Measurements from ENCODE around the gene USF2. TPM values are rescaled to one million over a fixed set of nuclear protein-coding genes. Genes with fewer than 3 reads are reported as not detected.

Gene USF2
- total and polyA plus RNA-seq, 10 of the 15 experiments (the other 5 are each of a cell fraction or from before 2014, with no cell fraction given), result 0.56 to 157 (median 65.5) TPM

DNA sequence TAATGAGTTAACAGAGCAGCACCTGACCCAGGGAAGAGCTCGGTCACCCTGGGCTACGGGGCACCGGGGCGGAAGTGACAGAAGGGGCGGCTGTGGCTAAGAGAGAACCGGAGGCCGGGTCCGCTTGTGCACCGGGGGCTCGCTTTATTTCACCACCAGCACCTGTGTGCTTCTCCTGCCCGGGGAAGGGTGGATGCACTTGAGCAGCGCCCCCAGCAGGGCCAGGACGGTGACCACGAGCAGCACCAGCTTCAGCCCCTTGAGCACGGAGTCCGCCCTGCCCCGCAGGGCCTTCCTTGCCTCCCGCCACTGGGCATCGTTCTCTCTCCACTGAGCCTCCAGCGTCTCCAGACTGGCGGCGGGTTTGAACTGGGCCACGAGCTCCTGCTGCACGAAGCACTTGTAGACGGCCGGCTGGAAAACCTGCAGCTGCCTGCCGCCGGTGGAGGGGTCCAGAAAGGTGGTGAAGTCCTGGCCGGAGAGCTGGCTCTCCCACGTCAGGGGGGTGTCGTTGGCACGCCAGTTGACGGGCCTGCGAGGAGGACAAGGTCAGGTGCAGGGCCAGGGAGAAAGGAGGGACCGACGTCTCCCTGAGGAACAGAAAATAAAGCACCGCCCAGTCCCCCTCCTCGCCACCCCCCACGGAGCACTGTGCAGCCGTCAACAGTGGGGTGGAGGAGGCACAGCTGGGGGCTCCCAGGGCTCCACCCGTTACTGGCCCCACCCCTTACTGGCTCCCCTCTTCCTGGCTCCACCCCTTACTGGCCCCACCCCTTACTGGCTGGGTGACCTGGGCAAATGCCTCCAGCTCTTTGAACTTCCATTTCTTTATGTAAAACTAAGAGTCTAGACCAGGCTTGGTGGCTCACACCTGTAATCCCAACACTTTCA lies 43.8 kb upstream of the USF2 start (continued):
- TF ChIP-seq, protein P1, sequence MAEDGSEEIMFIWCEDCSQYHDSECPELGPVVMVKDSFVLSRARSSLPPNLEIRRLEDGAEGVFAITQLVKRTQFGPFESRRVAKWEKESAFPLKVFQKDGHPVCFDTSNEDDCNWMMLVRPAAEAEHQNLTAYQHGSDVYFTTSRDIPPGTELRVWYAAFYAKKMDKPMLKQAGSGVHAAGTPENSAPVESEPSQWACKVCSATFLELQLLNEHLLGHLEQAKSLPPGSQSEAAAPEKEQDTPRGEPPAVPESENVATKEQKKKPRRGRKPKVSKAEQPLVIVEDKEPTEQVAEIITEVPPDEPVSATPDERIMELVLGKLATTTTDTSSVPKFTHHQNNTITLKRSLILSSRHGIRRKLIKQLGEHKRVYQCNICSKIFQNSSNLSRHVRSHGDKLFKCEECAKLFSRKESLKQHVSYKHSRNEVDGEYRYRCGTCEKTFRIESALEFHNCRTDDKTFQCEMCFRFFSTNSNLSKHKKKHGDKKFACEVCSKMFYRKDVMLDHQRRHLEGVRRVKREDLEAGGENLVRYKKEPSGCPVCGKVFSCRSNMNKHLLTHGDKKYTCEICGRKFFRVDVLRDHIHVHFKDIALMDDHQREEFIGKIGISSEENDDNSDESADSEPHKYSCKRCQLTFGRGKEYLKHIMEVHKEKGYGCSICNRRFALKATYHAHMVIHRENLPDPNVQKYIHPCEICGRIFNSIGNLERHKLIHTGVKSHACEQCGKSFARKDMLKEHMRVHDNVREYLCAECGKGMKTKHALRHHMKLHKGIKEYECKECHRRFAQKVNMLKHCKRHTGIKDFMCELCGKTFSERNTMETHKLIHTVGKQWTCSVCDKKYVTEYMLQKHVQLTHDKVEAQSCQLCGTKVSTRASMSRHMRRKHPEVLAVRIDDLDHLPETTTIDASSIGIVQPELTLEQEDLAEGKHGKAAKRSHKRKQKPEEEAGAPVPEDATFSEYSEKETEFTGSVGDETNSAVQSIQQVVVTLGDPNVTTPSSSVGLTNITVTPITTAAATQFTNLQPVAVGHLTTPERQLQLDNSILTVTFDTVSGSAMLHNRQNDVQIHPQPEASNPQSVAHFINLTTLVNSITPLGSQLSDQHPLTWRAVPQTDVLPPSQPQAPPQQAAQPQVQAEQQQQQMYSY (CRISPR knock-in tag; IDR thresholded peaks at IDR 0.05), result no peak
- TF ChIP-seq RFX5 (IDR thresholded peaks at IDR 0.05; ENCODE audit: low read depth, low read length), result no peak
- TF ChIP-seq ZNF24 (IDR thresholded peaks at IDR 0.05), result no peak
- no peak for TF ChIP-seq JUND (IDR thresholded peaks at IDR 0.05; ENCODE audit: low read depth, low read length)
- TF ChIP-seq CBX3 (IDR thresholded peaks at IDR 0.05; ENCODE audit: borderline replicate concordance, low read depth), result no peak
- TF ChIP-seq NR2C1 (IDR thresholded peaks at IDR 0.05), result no peak
- TF ChIP-seq CHD1 (IDR thresholded peaks at IDR 0.05; ENCODE audit: low read depth, low read length), result no peak
- no peak for TF ChIP-seq BHLHE40 (IDR thresholded peaks at IDR 0.05; ENCODE audit: borderline replicate concordance in 1 of 2, low read depth in 2 of 2, low read length in 1 of 2)
- no peak for TF ChIP-seq BCL3 (IDR thresholded peaks at IDR 0.05; ENCODE audit: borderline replicate concordance, insufficient read depth, low read depth, low read length, poor library complexity, severe bottlenecking)
- TF ChIP-seq SUZ12 (IDR thresholded peaks at IDR 0.05; ENCODE audit: unreplicated experiment), result no peak
- TF ChIP-seq MEF2A (IDR thresholded peaks at IDR 0.05; ENCODE audit: insufficient read depth, low read depth, low read length), result no peak
- TF ChIP-seq ZSCAN29 (IDR thresholded peaks at IDR 0.05), result no peak
- no peak for TF ChIP-seq POU2F2 (IDR thresholded peaks at IDR 0.05; ENCODE audit: borderline replicate concordance, low read depth, low read length)
- no peak for TF ChIP-seq FOS (IDR thresholded peaks at IDR 0.05; ENCODE audit: borderline replicate concordance, extremely low read depth, insufficient read length)
